HCEC 1CT (cell line): ENCODE results near the gene TUBB3.
"Not testable (repeated sequence)": the region's sequence is repeated elsewhere in the genome, so short reads cannot be mapped to it uniquely, and the experiment has no call there.

Experiments used
- DNase-seq: peaks from one replicate; pipeline ENCODE4 v3.0.0-alpha.2; 2017

Gene TUBB3

GRCh38 chr16:89903908-89904515 is 19.1 kb upstream of the TUBB3 start:
- DNase-seq: no peak

GRCh38 chr16:89904606-89905510 is 18.3 kb upstream of the TUBB3 start:
- no peak for DNase-seq

- DNase-seq: no peak
Observed at GRCh38 chr16:89905511-89906139, 17.5 kb upstream of the TUBB3 start.

- DNase-seq: no peak
Observed at GRCh38 chr16:89906140-89907025, 16.8 kb upstream of the TUBB3 start.

- no peak for DNase-seq
Observed at GRCh38 chr16:89907055-89907814, 15.9 kb upstream of the TUBB3 start.

- no peak for DNase-seq
Observed at GRCh38 chr16:89908236-89908635, 14.9 kb upstream of the TUBB3 start.

- peak; percentile 47 for DNase-seq
Observed at GRCh38 chr16:89909777-89910716, 13.1 kb upstream of the TUBB3 start.

- DNase-seq: no peak
Observed at GRCh38 chr16:89910717-89911354, 12.3 kb upstream of the TUBB3 start.

- no peak for DNase-seq
Observed at GRCh38 chr16:89911375-89911774, 11.8 kb upstream of the TUBB3 start.

- DNase-seq: no peak
Observed at GRCh38 chr16:89912143-89912542, 11.0 kb upstream of the TUBB3 start.

GRCh38 chr16:89912627-89913026 is 10.5 kb upstream of the TUBB3 start:
- no peak for DNase-seq

GRCh38 chr16:89913408-89914387 is 9.4 kb upstream of the TUBB3 start:
- no peak for DNase-seq

GRCh38 chr16:89914642-89915285 is 8.4 kb upstream of the TUBB3 start:
- not testable (repeated sequence) for DNase-seq

- DNase-seq: no peak
Observed at GRCh38 chr16:89915303-89916232, 7.6 kb upstream of the TUBB3 start.

- DNase-seq: peak; percentile 77
Observed at GRCh38 chr16:89917773-89918452, 5.2 kb upstream of the TUBB3 start.

- DNase-seq: peak; percentile 18
Observed at GRCh38 chr16:89918453-89919347, 4.4 kb upstream of the TUBB3 start, which contains the start of gene MC1R. Gene MC1R, plus strand, starts transcription at chr16:89918862. Its CDS starts 397 bp downstream, at chr16:89919259.
